Embryonic facial prominence (tissue), 1 donor: Measurements from ENCODE around the gene CORO6.

Experiments
- DNase-seq: peaks from one replicate; pipeline ENCODE4 v3.0.0-alpha.2; 2016; ENCODE audit errors: extremely low spot score

The CORO6 gene

GRCh38 chr17:29591146-29591736, 31.5 kb downstream of the CORO6 start:
- no peak for DNase-seq

GRCh38 chr17:29590411-29591145, 32.1 kb downstream of the CORO6 start:
- no peak for DNase-seq

- peak; percentile 73 for DNase-seq
Observed at GRCh38 chr17:29589524-29590410, 32.9 kb downstream of the CORO6 start, which contains the start of gene GIT1. Gene GIT1 (minus strand): TSS chr17:29589648. CDS start chr17:29589378, 270 bp downstream.

- DNase-seq, result no peak
Observed at GRCh38 chr17:29588562-29589411, 33.9 kb downstream of the CORO6 start.

- no peak for DNase-seq
Observed at GRCh38 chr17:29588017-29588561, 34.6 kb downstream of the CORO6 start.

GRCh38 chr17:29587591-29587990, 35.1 kb downstream of the CORO6 start:
- no peak for DNase-seq

- DNase-seq, result no peak
Observed at GRCh38 chr17:29586676-29587469, 35.8 kb downstream of the CORO6 start.

GRCh38 chr17:29585080-29585751, 37.5 kb downstream of the CORO6 start:
- no peak for DNase-seq

GRCh38 chr17:29584452-29585079, 38.1 kb downstream of the CORO6 start:
- DNase-seq, result no peak

GRCh38 chr17:29583324-29584248, 39.1 kb downstream of the CORO6 start:
- no peak for DNase-seq

GRCh38 chr17:29582772-29583171, 39.9 kb downstream of the CORO6 start:
- no peak for DNase-seq

- DNase-seq, result no peak
Observed at GRCh38 chr17:29582254-29582765, 40.4 kb downstream of the CORO6 start.

- DNase-seq, result no peak
Observed at GRCh38 chr17:29581583-29582253, 41.0 kb downstream of the CORO6 start.

GRCh38 chr17:29579866-29580771, 42.6 kb downstream of the CORO6 start:
- no peak for DNase-seq

- no peak for DNase-seq
Observed at GRCh38 chr17:29578626-29579485, 43.9 kb downstream of the CORO6 start.
